ENCODE measurements around the gene TIMM29. TPM values are rescaled to one million over a fixed set of nuclear protein-coding genes. Genes with fewer than 3 reads are reported as not detected.

Gene TIMM29
- total and polyA plus RNA-seq, 2 of the 13 experiments (the other 11 are each of a cell fraction or from before 2014, with no cell fraction given): 7.1 to 33.8 TPM

DNA sequence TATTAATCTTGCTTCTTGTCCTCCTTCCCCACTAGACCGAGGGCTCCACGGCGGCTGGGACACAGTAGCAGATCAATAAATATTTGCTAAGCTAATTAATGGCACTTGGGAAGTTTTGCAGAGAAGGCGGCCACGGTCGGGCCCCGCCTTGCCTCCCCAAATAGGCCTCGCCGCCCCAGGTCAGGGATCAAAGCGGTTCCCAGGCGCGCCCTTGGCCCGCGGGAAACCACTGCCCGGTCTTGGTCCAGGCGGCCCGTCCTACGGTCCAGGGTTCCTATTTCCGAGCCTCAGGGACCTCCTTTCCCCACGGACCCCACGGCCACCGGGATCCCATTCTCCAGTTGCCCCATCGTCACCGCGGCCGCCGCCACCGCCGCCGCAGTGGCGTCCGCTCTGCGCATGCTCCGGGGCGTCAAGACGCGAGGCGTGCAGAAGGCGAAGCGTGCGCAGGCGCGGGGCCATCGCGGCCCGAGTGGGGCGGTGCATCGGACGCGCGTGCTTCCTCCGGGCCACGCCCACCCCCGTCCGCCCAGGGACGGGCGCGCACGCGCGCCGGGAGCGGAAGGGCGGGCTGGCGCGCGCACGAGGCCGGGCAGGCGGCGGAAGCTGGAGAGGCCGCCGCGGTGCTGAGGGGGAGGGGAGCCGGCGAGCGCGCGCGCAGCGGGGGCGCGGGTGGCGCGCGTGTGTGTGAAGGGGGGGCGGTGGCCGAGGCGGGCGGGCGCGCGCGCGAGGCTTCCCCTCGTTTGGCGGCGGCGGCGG, 31.9 kb downstream of the TIMM29 start, which contains the start of gene SMARCA4 (continued):
- TF ChIP-seq, protein P1, sequence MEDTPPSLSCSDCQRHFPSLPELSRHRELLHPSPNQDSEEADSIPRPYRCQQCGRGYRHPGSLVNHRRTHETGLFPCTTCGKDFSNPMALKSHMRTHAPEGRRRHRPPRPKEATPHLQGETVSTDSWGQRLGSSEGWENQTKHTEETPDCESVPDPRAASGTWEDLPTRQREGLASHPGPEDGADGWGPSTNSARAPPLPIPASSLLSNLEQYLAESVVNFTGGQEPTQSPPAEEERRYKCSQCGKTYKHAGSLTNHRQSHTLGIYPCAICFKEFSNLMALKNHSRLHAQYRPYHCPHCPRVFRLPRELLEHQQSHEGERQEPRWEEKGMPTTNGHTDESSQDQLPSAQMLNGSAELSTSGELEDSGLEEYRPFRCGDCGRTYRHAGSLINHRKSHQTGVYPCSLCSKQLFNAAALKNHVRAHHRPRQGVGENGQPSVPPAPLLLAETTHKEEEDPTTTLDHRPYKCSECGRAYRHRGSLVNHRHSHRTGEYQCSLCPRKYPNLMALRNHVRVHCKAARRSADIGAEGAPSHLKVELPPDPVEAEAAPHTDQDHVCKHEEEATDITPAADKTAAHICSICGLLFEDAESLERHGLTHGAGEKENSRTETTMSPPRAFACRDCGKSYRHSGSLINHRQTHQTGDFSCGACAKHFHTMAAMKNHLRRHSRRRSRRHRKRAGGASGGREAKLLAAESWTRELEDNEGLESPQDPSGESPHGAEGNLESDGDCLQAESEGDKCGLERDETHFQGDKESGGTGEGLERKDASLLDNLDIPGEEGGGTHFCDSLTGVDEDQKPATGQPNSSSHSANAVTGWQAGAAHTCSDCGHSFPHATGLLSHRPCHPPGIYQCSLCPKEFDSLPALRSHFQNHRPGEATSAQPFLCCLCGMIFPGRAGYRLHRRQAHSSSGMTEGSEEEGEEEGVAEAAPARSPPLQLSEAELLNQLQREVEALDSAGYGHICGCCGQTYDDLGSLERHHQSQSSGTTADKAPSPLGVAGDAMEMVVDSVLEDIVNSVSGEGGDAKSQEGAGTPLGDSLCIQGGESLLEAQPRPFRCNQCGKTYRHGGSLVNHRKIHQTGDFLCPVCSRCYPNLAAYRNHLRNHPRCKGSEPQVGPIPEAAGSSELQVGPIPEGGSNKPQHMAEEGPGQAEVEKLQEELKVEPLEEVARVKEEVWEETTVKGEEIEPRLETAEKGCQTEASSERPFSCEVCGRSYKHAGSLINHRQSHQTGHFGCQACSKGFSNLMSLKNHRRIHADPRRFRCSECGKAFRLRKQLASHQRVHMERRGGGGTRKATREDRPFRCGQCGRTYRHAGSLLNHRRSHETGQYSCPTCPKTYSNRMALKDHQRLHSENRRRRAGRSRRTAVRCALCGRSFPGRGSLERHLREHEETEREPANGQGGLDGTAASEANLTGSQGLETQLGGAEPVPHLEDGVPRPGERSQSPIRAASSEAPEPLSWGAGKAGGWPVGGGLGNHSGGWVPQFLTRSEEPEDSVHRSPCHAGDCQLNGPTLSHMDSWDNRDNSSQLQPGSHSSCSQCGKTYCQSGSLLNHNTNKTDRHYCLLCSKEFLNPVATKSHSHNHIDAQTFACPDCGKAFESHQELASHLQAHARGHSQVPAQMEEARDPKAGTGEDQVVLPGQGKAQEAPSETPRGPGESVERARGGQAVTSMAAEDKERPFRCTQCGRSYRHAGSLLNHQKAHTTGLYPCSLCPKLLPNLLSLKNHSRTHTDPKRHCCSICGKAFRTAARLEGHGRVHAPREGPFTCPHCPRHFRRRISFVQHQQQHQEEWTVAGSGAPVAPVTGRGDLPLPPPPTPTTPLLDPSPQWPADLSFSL (CRISPR knock-in tag; IDR thresholded peaks at IDR 0.05): no peak
- TF ChIP-seq ZIK1 (CRISPR knock-in tag; IDR thresholded peaks at IDR 0.05; ENCODE audit: borderline replicate concordance, low read depth) (peak; percentile 89), EP300 (IDR thresholded peaks at IDR 0.05; ENCODE audit: low read depth in 2 of 2, low read length in 2 of 2) (no peak), EP300 (CRISPR knock-in tag; IDR thresholded peaks at IDR 0.05; ENCODE audit: borderline replicate concordance) (peak; percentile 50; the same call in 1 of the 2 replicates), FOXK1 (CRISPR knock-in tag; IDR thresholded peaks at IDR 0.05; ENCODE audit: borderline replicate concordance, low read depth) (0 out of 2 replicates have a peak, but pooled peaks have one; percentile 13), THAP11 (CRISPR knock-in tag; IDR thresholded peaks at IDR 0.05) (peak; percentile 66), ZNF317 (CRISPR knock-in tag; IDR thresholded peaks at IDR 0.05) (peak; percentile 49; the same call in 1 of the 2 replicates), ZNF883 (CRISPR knock-in tag; IDR thresholded peaks at IDR 0.05; ENCODE audit: not compliant biosample characterization) (peak; percentile 92)
- TF ChIP-seq, protein P2, sequence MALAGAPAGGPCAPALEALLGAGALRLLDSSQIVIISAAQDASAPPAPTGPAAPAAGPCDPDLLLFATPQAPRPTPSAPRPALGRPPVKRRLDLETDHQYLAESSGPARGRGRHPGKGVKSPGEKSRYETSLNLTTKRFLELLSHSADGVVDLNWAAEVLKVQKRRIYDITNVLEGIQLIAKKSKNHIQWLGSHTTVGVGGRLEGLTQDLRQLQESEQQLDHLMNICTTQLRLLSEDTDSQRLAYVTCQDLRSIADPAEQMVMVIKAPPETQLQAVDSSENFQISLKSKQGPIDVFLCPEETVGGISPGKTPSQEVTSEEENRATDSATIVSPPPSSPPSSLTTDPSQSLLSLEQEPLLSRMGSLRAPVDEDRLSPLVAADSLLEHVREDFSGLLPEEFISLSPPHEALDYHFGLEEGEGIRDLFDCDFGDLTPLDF (CRISPR knock-in tag; IDR thresholded peaks at IDR 0.05): 0 out of 2 replicates have a peak, but pooled peaks have one; percentile 23
- TF ChIP-seq, protein P3, sequence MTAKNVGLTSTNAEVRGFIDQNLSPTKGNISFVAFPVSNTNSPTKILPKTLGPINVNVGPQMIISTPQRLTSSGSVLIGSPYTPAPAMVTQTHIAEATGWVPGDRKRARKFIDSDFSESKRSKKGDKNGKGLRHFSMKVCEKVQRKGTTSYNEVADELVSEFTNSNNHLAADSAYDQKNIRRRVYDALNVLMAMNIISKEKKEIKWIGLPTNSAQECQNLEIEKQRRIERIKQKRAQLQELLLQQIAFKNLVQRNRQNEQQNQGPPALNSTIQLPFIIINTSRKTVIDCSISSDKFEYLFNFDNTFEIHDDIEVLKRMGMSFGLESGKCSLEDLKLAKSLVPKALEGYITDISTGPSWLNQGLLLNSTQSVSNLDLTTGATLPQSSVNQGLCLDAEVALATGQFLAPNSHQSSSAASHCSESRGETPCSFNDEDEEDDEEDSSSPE (CRISPR knock-in tag; IDR thresholded peaks at IDR 0.05): peak; percentile 69
- TF ChIP-seq, protein P4, sequence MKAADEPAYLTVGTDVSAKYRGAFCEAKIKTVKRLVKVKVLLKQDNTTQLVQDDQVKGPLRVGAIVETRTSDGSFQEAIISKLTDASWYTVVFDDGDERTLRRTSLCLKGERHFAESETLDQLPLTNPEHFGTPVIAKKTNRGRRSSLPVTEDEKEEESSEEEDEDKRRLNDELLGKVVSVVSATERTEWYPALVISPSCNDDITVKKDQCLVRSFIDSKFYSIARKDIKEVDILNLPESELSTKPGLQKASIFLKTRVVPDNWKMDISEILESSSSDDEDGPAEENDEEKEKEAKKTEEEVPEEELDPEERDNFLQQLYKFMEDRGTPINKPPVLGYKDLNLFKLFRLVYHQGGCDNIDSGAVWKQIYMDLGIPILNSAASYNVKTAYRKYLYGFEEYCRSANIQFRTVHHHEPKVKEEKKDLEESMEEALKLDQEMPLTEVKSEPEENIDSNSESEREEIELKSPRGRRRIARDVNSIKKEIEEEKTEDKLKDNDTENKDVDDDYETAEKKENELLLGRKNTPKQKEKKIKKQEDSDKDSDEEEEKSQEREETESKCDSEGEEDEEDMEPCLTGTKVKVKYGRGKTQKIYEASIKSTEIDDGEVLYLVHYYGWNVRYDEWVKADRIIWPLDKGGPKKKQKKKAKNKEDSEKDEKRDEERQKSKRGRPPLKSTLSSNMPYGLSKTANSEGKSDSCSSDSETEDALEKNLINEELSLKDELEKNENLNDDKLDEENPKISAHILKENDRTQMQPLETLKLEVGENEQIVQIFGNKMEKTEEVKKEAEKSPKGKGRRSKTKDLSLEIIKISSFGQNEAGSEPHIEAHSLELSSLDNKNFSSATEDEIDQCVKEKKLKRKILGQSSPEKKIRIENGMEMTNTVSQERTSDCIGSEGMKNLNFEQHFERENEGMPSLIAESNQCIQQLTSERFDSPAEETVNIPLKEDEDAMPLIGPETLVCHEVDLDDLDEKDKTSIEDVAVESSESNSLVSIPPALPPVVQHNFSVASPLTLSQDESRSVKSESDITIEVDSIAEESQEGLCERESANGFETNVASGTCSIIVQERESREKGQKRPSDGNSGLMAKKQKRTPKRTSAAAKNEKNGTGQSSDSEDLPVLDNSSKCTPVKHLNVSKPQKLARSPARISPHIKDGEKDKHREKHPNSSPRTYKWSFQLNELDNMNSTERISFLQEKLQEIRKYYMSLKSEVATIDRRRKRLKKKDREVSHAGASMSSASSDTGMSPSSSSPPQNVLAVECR (CRISPR knock-in tag; IDR thresholded peaks at IDR 0.05; ENCODE audit: borderline replicate concordance): peak; percentile 89; the same call in 1 of the 2 replicates
- TF ChIP-seq, protein P5, sequence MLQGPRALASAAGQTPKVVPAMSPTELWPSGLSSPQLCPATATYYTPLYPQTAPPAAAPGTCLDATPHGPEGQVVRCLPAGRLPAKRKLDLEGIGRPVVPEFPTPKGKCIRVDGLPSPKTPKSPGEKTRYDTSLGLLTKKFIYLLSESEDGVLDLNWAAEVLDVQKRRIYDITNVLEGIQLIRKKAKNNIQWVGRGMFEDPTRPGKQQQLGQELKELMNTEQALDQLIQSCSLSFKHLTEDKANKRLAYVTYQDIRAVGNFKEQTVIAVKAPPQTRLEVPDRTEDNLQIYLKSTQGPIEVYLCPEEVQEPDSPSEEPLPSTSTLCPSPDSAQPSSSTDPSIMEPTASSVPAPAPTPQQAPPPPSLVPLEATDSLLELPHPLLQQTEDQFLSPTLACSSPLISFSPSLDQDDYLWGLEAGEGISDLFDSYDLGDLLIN (CRISPR knock-in tag; IDR thresholded peaks at IDR 0.05; ENCODE audit: borderline replicate concordance): no peak

Measured in HepG2 (cell line).